Endothelial cell of umbilical vein (primary cell): ENCODE data around the gene THG1L. TPM values are rescaled to one million over a fixed set of nuclear protein-coding genes. Genes with fewer than 3 reads are reported as not detected.

Experiments
- BruUV-seq: library from RNA; stranded (reverse); fragments of 400-500 nt; replicated peaks from 2 replicates; lab custom pipeline; 2021; lab: Mats Ljungman, UMichigan
- CTCF ChIA-PET: fragments of 300-600, 350-600 bp; sonication (Branson Sonifier 250); formaldehyde crosslinking; loops from one replicate; lab custom pipeline; 2021; ENCODE audit warnings: antibody characterized with exemption, inconsistent platforms; lab: Charles Lee
- POLR2A ChIA-PET: fragments of 300-600, 350-600 bp; sonication (Branson Sonifier 250); formaldehyde crosslinking; loops from one replicate; lab custom pipeline; 2021; ENCODE audit warnings: antibody characterized with exemption, inconsistent platforms; lab: Charles Lee
- DNase-seq: peaks from one replicate; pipeline ENCODE4 v3.0.0-alpha.2; 2011; ENCODE audit warnings: low read depth, low spot score
- FAIRE-seq: peaks from 2 replicates; lab custom pipeline; 2011; peaks lifted over from hg19 to GRCh38; lab: Jason Lieb, UNC
- H2AFZ ChIP-seq: 2 replicates; pipeline ENCODE4 v1.6.0; 2012; ENCODE audit warnings: low read depth, low read length, control low read depth, inconsistent platforms
- H3K27ac ChIP-seq: 2 replicates; pipeline ENCODE4 v1.5.1; 2011; ENCODE audit warnings: low read depth, mild to moderate bottlenecking, control low read depth, low read length, moderate library complexity; ENCODE audit not compliant: insufficient read depth
- H3K27me3 ChIP-seq, 2 experiments: 2 replicates each; pipeline versions ENCODE4 v1.6.0 to v1.6.1; 2011; ENCODE audit warnings: low read length in 2 of 2, mixed read lengths in 1 of 2; ENCODE audit not compliant: control insufficient read depth in 2 of 2, insufficient read depth in 2 of 2
- H3K36me3 ChIP-seq, 2 experiments: 2 replicates in 1 of 2; 3 replicates in 1 of 2; pipeline ENCODE4 v1.5.1; 2011; ENCODE audit warnings: low read length in 2 of 2, mild to moderate bottlenecking in 1 of 2, moderate library complexity in 1 of 2; ENCODE audit not compliant: control insufficient read depth in 2 of 2, insufficient read depth in 2 of 2; ENCODE audit errors: extremely low read depth in 1 of 2
- H3K4me1 ChIP-seq: 3 replicates; pipeline ENCODE4 v1.5.1; 2011; ENCODE audit warnings: mild to moderate bottlenecking, low read length; ENCODE audit not compliant: control insufficient read depth, insufficient read depth; ENCODE audit errors: extremely low read depth
- H3K4me2 ChIP-seq: 2 replicates; pipeline ENCODE4 v1.6.1; 2011; ENCODE audit warnings: low read length, control low read depth, mixed read lengths; ENCODE audit not compliant: insufficient read depth
- H3K4me3 ChIP-seq, 3 experiments: fragments of 200-600 bp in 1 of 3; sonication (generic), shearing (Covaris generic) in 1 of 3; replicated peaks in 1 of 3; 2 replicates each; pipeline ENCODE4 v1.5.1; 2011 to 2016; ENCODE audit warnings: control low read depth in 3 of 3, low read length in 3 of 3, mild to moderate bottlenecking in 2 of 3, inconsistent platforms in 1 of 3, low read depth in 1 of 3, moderate library complexity in 1 of 3; ENCODE audit not compliant: insufficient read depth in 1 of 3
- H3K79me2 ChIP-seq: 2 replicates; pipeline ENCODE4 v1.6.0; 2012; ENCODE audit warnings: low read length, inconsistent platforms; ENCODE audit not compliant: control insufficient read depth, insufficient read depth
- H3K9ac ChIP-seq: replicated peaks from 2 replicates; pipeline ENCODE3; 2011; ENCODE audit warnings: low read length, control low read depth; ENCODE audit not compliant: insufficient read depth; ENCODE audit errors: extremely low read depth
- H3K9me1 ChIP-seq: replicated peaks from 3 replicates; pipeline ENCODE4 v1.6.0; 2011; ENCODE audit warnings: mild to moderate bottlenecking, low read length; ENCODE audit not compliant: control insufficient read depth, insufficient read depth; ENCODE audit errors: extremely low read depth
- H3K9me3 ChIP-seq: replicated peaks from 2 replicates; pipeline ENCODE4 v1.5.1; 2012; ENCODE audit warnings: low read length, inconsistent platforms; ENCODE audit not compliant: control insufficient read depth, insufficient read depth
- H4K20me1 ChIP-seq: replicated peaks from 2 replicates; pipeline ENCODE3; 2011; ENCODE audit warnings: mild to moderate bottlenecking, low read length; ENCODE audit not compliant: control insufficient read depth, insufficient read depth; ENCODE audit errors: extremely low read depth
- EZH2 ChIP-seq: IDR thresholded peaks from 2 replicates; pipeline ENCODE4 v1.6.1; 2012; ENCODE audit warnings: borderline replicate concordance, low read depth, mild to moderate bottlenecking, moderate library complexity, low read length, inconsistent platforms; ENCODE audit not compliant: severe bottlenecking
- FOS ChIP-seq: IDR thresholded peaks from 2 replicates; pipeline ENCODE4 v1.6.1; 2011; ENCODE audit warnings: mild to moderate bottlenecking, low read length, moderate library complexity, borderline replicate concordance; ENCODE audit not compliant: insufficient read depth
- GATA2 ChIP-seq: IDR thresholded peaks from 2 replicates; pipeline ENCODE4 v1.7.0; 2011; ENCODE audit warnings: low read depth, mild to moderate bottlenecking, moderate library complexity, mixed read lengths, low read length; ENCODE audit not compliant: insufficient read length, insufficient read depth
- JUN ChIP-seq: IDR thresholded peaks from 2 replicates; pipeline ENCODE4 v1.6.1; 2011; ENCODE audit warnings: borderline replicate concordance, low read depth; ENCODE audit not compliant: insufficient read length, insufficient read depth
- MYC ChIP-seq: IDR thresholded peaks from one replicate; pipeline ENCODE4 v1.6.1; 2011; ENCODE audit warnings: mild to moderate bottlenecking, low read depth, low read length
- POLR2A ChIP-seq: IDR thresholded peaks from 2 replicates; pipeline ENCODE4 v1.6.1; 2012; ENCODE audit warnings: low read depth, mild to moderate bottlenecking, control low read depth, low read length
- POLR2AphosphoS5 ChIP-seq: IDR thresholded peaks from 2 replicates; pipeline ENCODE4 v1.6.1; 2012; ENCODE audit warnings: low read depth, mild to moderate bottlenecking, control low read depth, low read length, moderate library complexity; ENCODE audit not compliant: insufficient read depth
- dilution Hi-C: fragments of 300-500 bp; cut with MboI; formaldehyde crosslinking; loops from one replicate; pipeline ENCODE4 v1.15.0; 2019; ENCODE audit warnings: low sequenced_read_pairs; ENCODE audit not compliant: extremely low pct_ligation_motif_present
- intact Hi-C: fragments of 100-400 bp; cut with micrococcal nuclease; formaldehyde crosslinking; loops from one replicate; pipeline ENCODE4 v1.10.0; 2022
- polyA plus RNA-seq, 4 experiments: library from polyadenylated mRNA; depleted of rRNA in 3 of 4; stranded (reverse) in 3 of 4; unstranded in 1 of 4; fragments of >200 nt; gene quantifications; 2 replicates each; pipeline versions ENCODE4 v1.2.1 to v1.2.3, GENCODE V29; 2011 to 2012; ENCODE audit warnings: missing spikeins in 1 of 4
- total RNA-seq: library from RNA; stranded (reverse); gene quantifications from 2 replicates; pipeline ENCODE4 v1.2.3, GENCODE V29; 2021
- TF ChIP-seq, protein P1 (sequence below): IDR thresholded peaks from 2 replicates; pipeline ENCODE4 v1.6.1; 2011; ENCODE audit not compliant: insufficient read depth, insufficient read length
- TF ChIP-seq, protein P2 (sequence below), 2 donors: IDR thresholded peaks; 1 replicate in 1 of 2; 2 replicates in 1 of 2; pipeline ENCODE4 v1.5.1; 2011; ENCODE audit warnings: low read length in 2 of 2, mild to moderate bottlenecking in 2 of 2, moderate library complexity in 2 of 2, control low read depth in 1 of 2, inconsistent platforms in 1 of 2, low read depth in 1 of 2; ENCODE audit not compliant: insufficient read depth in 1 of 2; ENCODE audit errors: extremely low read depth in 1 of 2

Gene THG1L
- total and polyA plus RNA-seq, 2 donors (not counting 3 experiments of a cell fraction or from before 2014, with no cell fraction given), result 4.4 to 7.6 TPM

DNA sequence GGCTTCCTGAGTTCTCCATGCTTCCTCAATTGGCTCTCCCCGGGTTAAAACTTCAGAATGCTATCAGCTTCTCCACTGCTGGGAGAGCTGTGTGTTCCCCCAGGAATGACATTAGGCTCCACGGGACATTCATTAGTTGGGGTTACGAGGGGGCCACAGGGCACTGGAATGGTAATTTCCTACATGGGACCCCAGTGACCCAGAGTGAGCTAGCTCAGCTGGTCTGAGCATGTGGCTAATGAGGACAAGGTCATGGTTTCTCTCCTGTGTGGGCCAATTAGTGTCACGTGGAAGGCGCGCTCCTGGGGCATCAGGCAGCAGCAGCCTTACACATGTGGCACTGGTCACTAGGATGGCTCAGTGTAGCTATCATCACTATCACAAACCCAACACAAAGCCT is 33.3 kb downstream of the THG1L start:
- FAIRE-seq, result no peak
- H3K9me1 ChIP-seq, result no peaks in the 10 kb centered on the region
- H3K9ac ChIP-seq, result no peak overlapping the region
- no peaks in the 10 kb centered on the region for H4K20me1 ChIP-seq
- TF ChIP-seq JUN, result no peak
- no peak for TF ChIP-seq POLR2A
- TF ChIP-seq, protein P1, sequence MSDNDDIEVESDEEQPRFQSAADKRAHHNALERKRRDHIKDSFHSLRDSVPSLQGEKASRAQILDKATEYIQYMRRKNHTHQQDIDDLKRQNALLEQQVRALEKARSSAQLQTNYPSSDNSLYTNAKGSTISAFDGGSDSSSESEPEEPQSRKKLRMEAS, result no peak
- TF ChIP-seq FOS, result no peak
- TF ChIP-seq POLR2AphosphoS5, result no peak
- TF ChIP-seq, protein P2, sequence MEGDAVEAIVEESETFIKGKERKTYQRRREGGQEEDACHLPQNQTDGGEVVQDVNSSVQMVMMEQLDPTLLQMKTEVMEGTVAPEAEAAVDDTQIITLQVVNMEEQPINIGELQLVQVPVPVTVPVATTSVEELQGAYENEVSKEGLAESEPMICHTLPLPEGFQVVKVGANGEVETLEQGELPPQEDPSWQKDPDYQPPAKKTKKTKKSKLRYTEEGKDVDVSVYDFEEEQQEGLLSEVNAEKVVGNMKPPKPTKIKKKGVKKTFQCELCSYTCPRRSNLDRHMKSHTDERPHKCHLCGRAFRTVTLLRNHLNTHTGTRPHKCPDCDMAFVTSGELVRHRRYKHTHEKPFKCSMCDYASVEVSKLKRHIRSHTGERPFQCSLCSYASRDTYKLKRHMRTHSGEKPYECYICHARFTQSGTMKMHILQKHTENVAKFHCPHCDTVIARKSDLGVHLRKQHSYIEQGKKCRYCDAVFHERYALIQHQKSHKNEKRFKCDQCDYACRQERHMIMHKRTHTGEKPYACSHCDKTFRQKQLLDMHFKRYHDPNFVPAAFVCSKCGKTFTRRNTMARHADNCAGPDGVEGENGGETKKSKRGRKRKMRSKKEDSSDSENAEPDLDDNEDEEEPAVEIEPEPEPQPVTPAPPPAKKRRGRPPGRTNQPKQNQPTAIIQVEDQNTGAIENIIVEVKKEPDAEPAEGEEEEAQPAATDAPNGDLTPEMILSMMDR (IDR thresholded peaks at IDR 0.05; ENCODE audit: extremely low read depth in 1 of 2, insufficient read depth in 1 of 2, low read depth in 1 of 2, low read length in 2 of 2), result no peak
- no peak for TF ChIP-seq GATA2
- no peak for TF ChIP-seq MYC
- no peak for TF ChIP-seq EZH2
- no TSS peak for BruUV-seq
- POLR2A ChIA-PET, result no interaction called here
- no peak overlapping the region for H3K4me3 ChIP-seq
- H3K9me3 ChIP-seq, result no peaks in the 10 kb centered on the region
- H3K79me2 ChIP-seq, result no peaks in the 10 kb centered on the region
- H2AFZ ChIP-seq, result no peak overlapping the region
- H3K27me3 ChIP-seq, result no peaks in the 10 kb centered on the region
- no peaks in the 10 kb centered on the region for H3K4me1 ChIP-seq
- H3K4me2 ChIP-seq, result no peak overlapping the region
- H3K36me3 ChIP-seq, result peaks cover 0 to 1% of the 10 kb centered on the region in 2 experiments
- intact Hi-C loops (no loop called here), dilution Hi-C loops (no loop called here)
- no peak for DNase-seq
- CTCF ChIA-PET, result interaction anchor here (4.1 to 7.1 kb wide), 2 partner anchors 185 to 231 kb away, joined by 29 to 48 read pairs; no protein-coding TSS in a partner anchor
- no peak overlapping the region for H3K27ac ChIP-seq
